ENCODE measurements around the gene ASTN2.
"Not testable (repeated sequence)": the region's sequence is repeated elsewhere in the genome, so short reads cannot be mapped to it uniquely, and the experiment has no call there.

The ASTN2 gene

DNA sequence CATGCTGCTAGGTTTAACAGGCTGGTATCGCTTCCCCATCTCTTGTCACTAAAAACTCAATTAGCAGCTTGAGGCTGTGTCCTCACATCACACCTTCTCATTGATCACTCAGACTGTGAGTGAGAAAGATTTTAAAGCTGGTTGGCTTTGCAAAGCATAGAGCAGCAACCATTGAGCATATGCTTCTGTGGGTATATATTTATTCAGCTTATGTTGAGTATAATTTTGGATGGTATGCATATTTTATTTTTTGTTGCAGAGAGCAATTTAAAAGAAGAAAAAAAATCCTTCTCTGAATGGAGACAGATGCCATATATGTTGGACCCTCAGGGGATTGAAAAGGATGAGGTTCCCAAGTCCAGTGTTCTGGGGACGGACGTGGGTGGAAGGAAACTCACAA is 565.1 kb downstream of the ASTN2 start:
- no peak overlapping the region for H2AFZ ChIP-seq (ENCODE audit: low read length, unreplicated experiment)
- no peaks in the 10 kb centered on the region for H3K79me2 ChIP-seq (ENCODE audit: control insufficient read depth, insufficient read depth, low read length, unreplicated experiment)
- no peak overlapping the region for H3K4me3 ChIP-seq (ENCODE audit: low read depth, low read length)
- no peaks in the 10 kb centered on the region for H3K4me1 ChIP-seq (ENCODE audit: control insufficient read depth, insufficient read depth, low read length, unreplicated experiment)
- H3K36me3 ChIP-seq (ENCODE audit: insufficient read depth, low read length) = no peaks in the 10 kb centered on the region
- H3K27ac ChIP-seq (ENCODE audit: low read depth, low read length) = no peak overlapping the region
- no peaks in the 10 kb centered on the region for H3K27me3 ChIP-seq (ENCODE audit: insufficient read depth, low read length)

DNA sequence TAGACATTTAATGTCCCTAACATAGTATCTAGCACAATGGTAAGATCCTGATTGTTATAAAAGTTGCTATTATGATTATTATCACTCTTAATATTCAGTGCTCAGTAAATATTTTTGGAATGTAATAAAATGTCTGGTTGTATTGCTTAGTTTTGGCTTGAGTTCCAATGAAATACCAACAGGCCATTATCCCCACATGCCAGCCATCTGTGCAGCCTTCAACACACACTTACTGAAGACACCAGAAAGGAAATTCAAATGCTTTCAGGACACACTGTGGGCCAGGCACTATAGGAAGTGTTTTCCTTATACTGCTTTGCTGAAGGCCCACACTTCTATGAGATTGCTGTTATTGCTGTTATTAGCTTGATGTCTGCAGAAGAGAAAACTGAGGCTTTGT is 570.2 kb downstream of the ASTN2 start:
- no peak overlapping the region for H2AFZ ChIP-seq (ENCODE audit: low read length, unreplicated experiment)
- no peak overlapping the region for H3K27ac ChIP-seq (ENCODE audit: low read depth, low read length)
- H3K27me3 ChIP-seq (ENCODE audit: insufficient read depth, low read length) = no peaks in the 10 kb centered on the region
- H3K36me3 ChIP-seq (ENCODE audit: insufficient read depth, low read length) = no peaks in the 10 kb centered on the region
- H3K4me1 ChIP-seq (ENCODE audit: control insufficient read depth, insufficient read depth, low read length, unreplicated experiment) = no peaks in the 10 kb centered on the region
- no peak overlapping the region for H3K4me3 ChIP-seq (ENCODE audit: low read depth, low read length)
- H3K79me2 ChIP-seq (ENCODE audit: control insufficient read depth, insufficient read depth, low read length, unreplicated experiment) = no peaks in the 10 kb centered on the region

DNA sequence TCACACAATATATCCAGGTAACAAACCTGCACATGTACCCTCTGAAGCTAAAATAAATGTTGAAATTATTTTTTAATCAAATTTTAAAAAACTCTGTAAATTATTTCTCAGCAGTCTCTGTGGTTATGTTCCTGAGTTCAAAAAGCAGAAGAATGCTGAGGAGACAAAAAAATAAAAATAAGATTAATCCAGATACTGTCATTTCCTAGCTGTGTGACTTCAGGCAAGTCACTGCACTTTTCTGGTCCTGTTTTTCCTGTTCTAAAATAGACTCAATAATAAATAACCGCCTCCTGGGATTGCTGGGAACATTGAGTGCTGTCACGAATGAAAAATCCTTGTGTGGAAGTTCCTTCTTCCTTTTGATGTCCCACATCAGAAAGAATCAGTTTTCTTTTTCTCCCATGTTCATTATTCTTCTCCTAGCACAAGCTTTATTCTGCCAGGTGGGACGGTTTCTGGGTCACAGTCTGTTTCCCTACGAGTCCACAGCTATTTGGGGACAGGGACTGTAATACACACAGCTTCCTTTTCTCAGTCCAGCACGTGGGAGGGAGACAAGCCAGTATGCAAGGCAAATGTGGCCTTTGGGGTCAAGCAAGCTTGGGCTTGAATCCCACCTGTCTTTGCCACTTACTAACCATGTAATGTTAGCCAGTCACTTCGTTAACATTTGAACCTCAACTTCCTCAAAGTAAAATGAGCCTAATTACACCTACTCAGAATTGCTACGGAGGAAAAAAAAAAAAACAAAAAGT is 570.8 kb downstream of the ASTN2 start:
- Histone ChIP-seq H3K4me3 (ENCODE audit: low read depth, low read length) (no peak overlapping the region), H3K27ac (ENCODE audit: low read depth, low read length) (no peak overlapping the region), H2AFZ (ENCODE audit: low read length, unreplicated experiment) (no peak overlapping the region), H3K79me2 (ENCODE audit: control insufficient read depth, insufficient read depth, low read length, unreplicated experiment) (no peaks in the 10 kb centered on the region), H3K27me3 (ENCODE audit: insufficient read depth, low read length) (no peaks in the 10 kb centered on the region), H3K36me3 (ENCODE audit: insufficient read depth, low read length) (no peaks in the 10 kb centered on the region), H3K4me1 (ENCODE audit: control insufficient read depth, insufficient read depth, low read length, unreplicated experiment) (no peaks in the 10 kb centered on the region)

DNA sequence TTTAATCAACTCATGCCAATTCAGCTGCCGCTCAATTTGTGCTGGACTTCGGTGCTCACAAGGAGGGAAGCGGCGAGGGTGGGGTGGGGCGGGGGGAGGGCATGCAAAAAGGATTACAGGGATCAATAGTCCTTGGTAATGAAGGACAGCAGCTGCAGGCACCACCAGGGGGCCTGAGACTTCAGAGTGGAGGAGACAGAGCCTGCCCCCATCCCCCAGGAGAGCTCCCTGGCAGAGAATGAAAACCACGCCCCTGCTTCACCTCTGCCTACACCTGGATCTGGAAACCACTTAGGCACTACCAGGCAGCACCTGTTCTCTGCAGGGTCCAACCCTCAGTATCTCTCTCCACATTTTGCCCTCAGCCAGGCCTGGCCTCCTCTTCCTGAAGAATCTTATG is 572.2 kb downstream of the ASTN2 start:
- no peak overlapping the region for H3K27ac ChIP-seq (ENCODE audit: low read depth, low read length)
- H2AFZ ChIP-seq (ENCODE audit: low read length, unreplicated experiment) = no peak overlapping the region
- no peak overlapping the region for H3K4me3 ChIP-seq (ENCODE audit: low read depth, low read length)
- no peaks in the 10 kb centered on the region for H3K4me1 ChIP-seq (ENCODE audit: control insufficient read depth, insufficient read depth, low read length, unreplicated experiment)
- H3K36me3 ChIP-seq (ENCODE audit: insufficient read depth, low read length) = no peaks in the 10 kb centered on the region
- H3K79me2 ChIP-seq (ENCODE audit: control insufficient read depth, insufficient read depth, low read length, unreplicated experiment) = no peaks in the 10 kb centered on the region
- no peaks in the 10 kb centered on the region for H3K27me3 ChIP-seq (ENCODE audit: insufficient read depth, low read length)

DNA sequence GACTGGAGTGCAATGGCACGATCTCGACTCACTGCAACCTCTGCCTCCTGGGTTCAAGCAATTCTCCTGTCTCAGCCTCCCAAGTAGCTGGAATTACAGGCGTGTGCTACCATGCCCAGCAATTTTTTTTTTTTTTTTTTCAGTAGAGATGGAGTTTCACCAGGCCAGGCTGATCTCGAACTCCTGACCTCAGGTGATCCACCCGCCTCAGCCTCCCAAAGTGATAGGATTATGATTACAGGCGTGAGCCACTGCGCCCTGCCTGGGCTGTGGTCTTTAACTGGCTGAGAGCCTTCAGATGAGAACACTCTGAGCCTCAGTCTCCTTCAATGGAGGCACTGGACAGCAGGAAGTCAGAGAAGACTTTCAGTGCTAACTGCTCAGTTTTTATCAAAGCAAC is 576.4 kb downstream of the ASTN2 start:
- not testable (repeated sequence) for H3K27me3 ChIP-seq (ENCODE audit: insufficient read depth, low read length); H3K27ac ChIP-seq (ENCODE audit: low read depth, low read length); H3K36me3 ChIP-seq (ENCODE audit: insufficient read depth, low read length); H3K79me2 ChIP-seq (ENCODE audit: control insufficient read depth, insufficient read depth, low read length, unreplicated experiment); H3K4me3 ChIP-seq (ENCODE audit: low read depth, low read length); H2AFZ ChIP-seq (ENCODE audit: low read length, unreplicated experiment); H3K4me1 ChIP-seq (ENCODE audit: control insufficient read depth, insufficient read depth, low read length, unreplicated experiment)

DNA sequence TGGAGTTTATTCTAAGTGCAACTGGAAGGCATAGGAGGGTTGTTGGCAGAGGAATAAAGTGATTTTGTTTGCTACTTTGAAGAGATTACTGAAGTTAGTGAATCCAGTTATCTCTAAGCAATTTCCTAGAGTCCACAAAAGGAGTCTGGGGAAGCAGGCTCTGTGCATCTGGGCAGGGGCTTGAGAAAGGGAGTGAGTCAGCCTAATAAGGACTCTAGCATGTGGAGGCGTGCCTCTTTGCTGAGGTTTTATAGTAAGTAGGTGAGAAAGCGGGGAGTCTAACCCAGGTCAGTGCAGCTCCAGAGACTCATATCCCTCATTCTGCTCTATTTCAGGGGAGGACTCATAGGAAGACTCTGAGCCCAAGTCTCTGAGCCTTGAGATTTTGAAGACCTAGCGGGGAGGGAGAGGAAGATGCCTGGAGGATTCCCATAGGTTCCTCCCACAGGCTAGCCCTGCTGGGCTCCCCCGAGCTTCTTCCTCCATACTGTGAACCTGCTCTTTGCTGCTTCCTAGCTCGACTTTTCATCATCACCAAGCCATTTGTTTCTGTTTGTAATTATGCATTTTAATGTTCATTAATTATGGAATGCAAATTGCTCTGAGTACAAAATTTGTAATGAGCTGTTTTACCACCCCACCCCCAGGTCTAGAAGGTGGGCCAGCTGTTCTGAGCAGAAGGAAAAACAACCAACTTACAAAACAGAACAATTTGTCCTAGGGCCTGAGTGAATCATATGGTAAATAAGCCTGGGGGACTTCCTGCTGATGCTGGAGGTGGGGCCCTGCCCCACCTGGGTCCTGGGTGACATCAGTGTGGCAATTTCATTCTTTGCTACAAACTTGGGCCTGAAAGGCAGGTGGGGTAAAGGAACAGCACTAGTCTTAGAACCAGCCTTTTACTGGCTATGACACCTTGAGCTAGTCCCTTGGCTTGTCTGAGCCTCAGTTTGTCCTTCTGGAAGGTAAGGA is 577.6 kb downstream of the ASTN2 start:
- Histone ChIP-seq H3K27me3 (ENCODE audit: insufficient read depth, low read length) (no peaks in the 10 kb centered on the region), H3K4me3 (ENCODE audit: low read depth, low read length) (no peak overlapping the region), H2AFZ (ENCODE audit: low read length, unreplicated experiment) (no peak overlapping the region), H3K4me1 (ENCODE audit: control insufficient read depth, insufficient read depth, low read length, unreplicated experiment) (no peaks in the 10 kb centered on the region), H3K27ac (ENCODE audit: low read depth, low read length) (no peak overlapping the region), H3K79me2 (ENCODE audit: control insufficient read depth, insufficient read depth, low read length, unreplicated experiment) (no peaks in the 10 kb centered on the region), H3K36me3 (ENCODE audit: insufficient read depth, low read length) (no peaks in the 10 kb centered on the region)

DNA sequence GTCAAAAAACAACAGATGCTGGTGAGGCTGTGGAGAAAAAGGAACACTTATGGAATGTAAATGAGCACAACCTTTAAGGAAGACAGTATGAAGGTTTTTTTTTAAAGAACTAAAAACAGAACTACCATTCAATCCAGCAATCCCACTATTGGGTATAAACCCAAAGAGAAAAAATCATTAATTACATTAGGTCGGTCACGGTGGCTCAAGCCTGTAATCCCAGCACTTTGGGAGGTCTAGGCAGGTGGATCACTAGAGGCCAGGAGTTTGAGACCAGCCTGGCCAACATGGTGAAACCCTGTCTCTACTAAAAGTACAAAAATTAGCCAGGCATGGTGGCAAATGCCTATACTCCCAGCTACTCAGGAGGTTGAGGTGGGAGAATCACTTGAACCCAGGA is 584.5 kb downstream of the ASTN2 start:
- not testable (repeated sequence) for H3K27ac ChIP-seq (ENCODE audit: low read depth, low read length); H3K4me1 ChIP-seq (ENCODE audit: control insufficient read depth, insufficient read depth, low read length, unreplicated experiment); H3K27me3 ChIP-seq (ENCODE audit: insufficient read depth, low read length); H3K36me3 ChIP-seq (ENCODE audit: insufficient read depth, low read length); H3K4me3 ChIP-seq (ENCODE audit: low read depth, low read length); H3K79me2 ChIP-seq (ENCODE audit: control insufficient read depth, insufficient read depth, low read length, unreplicated experiment); H2AFZ ChIP-seq (ENCODE audit: low read length, unreplicated experiment)

DNA sequence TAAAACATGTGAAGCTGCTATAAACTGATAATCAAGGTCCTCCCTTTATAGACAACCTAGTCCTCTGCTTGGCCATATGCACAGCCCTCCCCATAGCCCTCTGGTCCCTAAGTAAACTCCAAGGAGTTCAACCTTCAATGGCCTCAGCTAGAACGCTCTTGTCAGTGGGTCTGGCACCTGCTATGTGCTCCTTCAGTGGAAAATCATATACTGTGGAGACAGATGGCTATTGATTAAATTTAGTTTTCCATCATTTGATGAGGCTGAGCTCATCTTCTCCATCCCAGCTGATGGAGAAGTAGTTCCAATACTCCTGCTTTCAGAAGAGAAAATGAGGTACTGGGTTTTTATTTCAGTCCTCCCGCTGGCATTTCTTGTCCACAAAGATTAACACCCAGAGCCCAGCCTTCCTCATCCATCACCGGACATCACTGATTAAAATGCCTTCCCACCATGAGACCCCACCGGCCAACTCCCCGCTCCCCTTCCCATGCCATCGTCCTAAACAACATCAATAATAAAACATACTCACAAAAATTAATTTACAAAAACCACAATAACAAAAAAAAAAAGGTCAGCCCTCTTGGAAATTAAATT is 593.1 kb downstream of the ASTN2 start:
- H3K79me2 ChIP-seq (ENCODE audit: control insufficient read depth, insufficient read depth, low read length, unreplicated experiment) = no peaks in the 10 kb centered on the region
- no peaks in the 10 kb centered on the region for H3K4me1 ChIP-seq (ENCODE audit: control insufficient read depth, insufficient read depth, low read length, unreplicated experiment)
- H2AFZ ChIP-seq (ENCODE audit: low read length, unreplicated experiment) = no peak overlapping the region
- H3K27ac ChIP-seq (ENCODE audit: low read depth, low read length) = no peak overlapping the region
- no peak overlapping the region for H3K4me3 ChIP-seq (ENCODE audit: low read depth, low read length)
- H3K27me3 ChIP-seq (ENCODE audit: insufficient read depth, low read length) = no peaks in the 10 kb centered on the region
- no peaks in the 10 kb centered on the region for H3K36me3 ChIP-seq (ENCODE audit: insufficient read depth, low read length)

DNA sequence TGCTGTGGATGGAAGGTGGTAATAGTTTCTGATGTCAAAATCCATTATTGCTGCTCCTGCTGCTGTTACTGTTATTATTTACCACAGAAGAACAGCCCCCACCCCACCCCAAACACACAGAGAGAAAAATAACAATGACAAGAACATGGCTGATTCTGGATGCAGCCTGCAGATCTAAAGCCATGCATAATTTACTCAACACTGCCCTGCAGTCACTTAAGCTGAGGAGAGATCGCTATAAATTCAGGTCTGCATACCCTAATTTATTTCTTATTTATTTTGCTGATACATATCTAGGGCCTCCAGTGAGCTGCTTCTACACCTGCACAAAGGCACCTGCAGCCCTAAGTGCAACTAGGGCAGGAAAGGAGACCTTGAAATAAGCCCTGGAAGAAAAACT is 595.7 kb downstream of the ASTN2 start:
- no peak overlapping the region for H3K27ac ChIP-seq (ENCODE audit: low read depth, low read length)
- no peaks in the 10 kb centered on the region for H3K36me3 ChIP-seq (ENCODE audit: insufficient read depth, low read length)
- H3K4me3 ChIP-seq (ENCODE audit: low read depth, low read length) = no peak overlapping the region
- no peaks in the 10 kb centered on the region for H3K27me3 ChIP-seq (ENCODE audit: insufficient read depth, low read length)
- H3K79me2 ChIP-seq (ENCODE audit: control insufficient read depth, insufficient read depth, low read length, unreplicated experiment) = no peaks in the 10 kb centered on the region
- H2AFZ ChIP-seq (ENCODE audit: low read length, unreplicated experiment) = no peak overlapping the region
- H3K4me1 ChIP-seq (ENCODE audit: control insufficient read depth, insufficient read depth, low read length, unreplicated experiment) = no peaks in the 10 kb centered on the region

DNA sequence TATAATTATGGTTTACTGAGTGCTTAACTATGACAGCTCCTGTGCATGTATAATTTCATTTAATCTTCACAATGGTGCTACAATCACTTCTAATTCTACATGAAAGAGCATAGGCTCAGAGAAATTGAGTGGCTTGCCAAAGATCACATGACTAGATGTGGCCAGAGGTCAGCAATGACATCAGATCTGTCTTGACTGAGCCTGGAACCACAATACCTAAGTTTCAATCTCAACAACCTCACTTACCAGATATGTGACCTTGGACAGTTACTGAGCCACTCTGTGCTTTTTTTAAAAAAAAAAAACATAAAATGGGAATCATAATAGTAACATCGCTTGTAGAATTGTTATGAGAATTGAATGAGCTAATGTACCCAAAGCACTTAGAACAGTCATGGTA is 597.1 kb downstream of the ASTN2 start:
- Histone ChIP-seq H3K36me3 (ENCODE audit: insufficient read depth, low read length) (no peaks in the 10 kb centered on the region), H3K4me1 (ENCODE audit: control insufficient read depth, insufficient read depth, low read length, unreplicated experiment) (no peaks in the 10 kb centered on the region), H3K4me3 (ENCODE audit: low read depth, low read length) (no peak overlapping the region), H3K27me3 (ENCODE audit: insufficient read depth, low read length) (no peaks in the 10 kb centered on the region), H3K27ac (ENCODE audit: low read depth, low read length) (no peak overlapping the region), H3K79me2 (ENCODE audit: control insufficient read depth, insufficient read depth, low read length, unreplicated experiment) (no peaks in the 10 kb centered on the region), H2AFZ (ENCODE audit: low read length, unreplicated experiment) (no peak overlapping the region)
